ENCODE results near the gene UGT1A8. TPM values are rescaled to one million over a fixed set of nuclear protein-coding genes. Genes with fewer than 3 reads are reported as not detected.

Gene UGT1A8
- total RNA-seq, 2 donors from 2014 or later, result 15.9 to 16.8 TPM

DNA sequence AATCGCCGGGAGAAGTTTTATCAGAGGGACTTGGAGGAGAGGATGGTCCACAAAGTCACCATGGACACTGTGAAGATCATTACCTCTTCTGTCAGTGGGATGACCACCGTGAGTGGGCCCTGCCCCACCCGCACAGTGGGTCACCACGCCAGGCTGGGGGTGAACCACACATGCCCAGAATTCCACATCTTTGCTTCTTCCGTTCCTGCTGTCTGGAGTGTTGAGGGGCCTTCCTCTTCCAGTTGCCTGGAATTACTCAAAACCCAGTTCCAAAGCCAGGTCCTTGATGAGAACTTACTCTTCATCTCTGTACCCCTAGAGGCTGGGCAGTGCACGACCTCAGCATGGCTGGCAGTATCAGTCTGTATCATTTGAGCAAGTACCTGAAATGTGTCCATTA lies 182.8 kb downstream of the UGT1A8 start:
- Histone ChIP-seq H3K27me3 (no peaks in the 10 kb centered on the region), H3K4me1 (no peaks in the 10 kb centered on the region), H3K36me3 (no peaks in the 10 kb centered on the region), H3K4me3 (no peak overlapping the region), H3K9ac (ENCODE audit: low read depth in 2 of 2, low read length in 2 of 2) (no peak overlapping the region), H3K9me3 (no peaks in the 10 kb centered on the region), H3K27ac (no peak overlapping the region)
- no peak for DNase-seq
- TF ChIP-seq CTCF (IDR thresholded peaks at IDR 0.05), result no peak
- intact Hi-C loops (cut with DNase I), result no loop called here

DNA sequence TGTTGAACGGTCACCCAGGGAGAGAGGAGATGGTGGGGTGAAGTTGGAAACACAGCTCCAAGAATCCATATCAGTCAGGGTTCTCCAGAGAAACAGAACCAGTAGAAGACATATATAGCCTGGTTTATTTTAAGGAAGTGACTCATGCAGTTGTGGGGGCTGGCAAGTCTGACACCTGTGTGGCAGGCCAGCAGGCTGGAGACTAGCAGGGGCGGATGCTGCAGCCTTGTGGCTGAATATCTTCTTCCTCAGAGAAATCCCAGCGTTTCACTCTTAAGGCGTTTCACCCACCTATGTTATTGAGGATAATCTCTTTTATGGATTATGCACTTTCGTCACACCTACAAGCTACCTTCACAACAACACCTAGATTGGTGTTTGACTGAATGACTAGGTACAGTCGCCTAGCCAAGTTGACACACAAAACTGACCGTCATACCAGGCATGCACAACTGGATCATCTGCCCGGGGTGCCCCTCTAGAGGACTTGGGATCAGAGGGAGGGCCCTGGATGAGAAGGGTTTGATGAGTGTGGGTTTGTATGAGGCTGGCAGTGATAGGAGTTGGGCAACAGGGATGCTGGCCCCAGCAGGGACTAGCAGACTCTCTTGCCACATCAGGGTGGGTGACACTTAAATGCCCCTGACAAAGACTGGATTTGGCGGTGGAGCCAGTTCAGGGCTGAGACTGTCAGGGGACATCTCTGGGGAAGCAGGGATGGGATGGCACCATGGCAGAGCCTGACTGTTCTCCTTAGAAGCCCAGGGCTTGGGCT lies 184.1 kb downstream of the UGT1A8 start:
- no peaks in the 10 kb centered on the region for H3K9me3 ChIP-seq
- intact Hi-C loops (cut with DNase I), result no loop called here
- no peak overlapping the region for H3K4me3 ChIP-seq
- no peaks in the 10 kb centered on the region for H3K4me1 ChIP-seq
- H3K27me3 ChIP-seq, result no peaks in the 10 kb centered on the region
- no peak for DNase-seq
- H3K36me3 ChIP-seq, result no peaks in the 10 kb centered on the region
- TF ChIP-seq CTCF (IDR thresholded peaks at IDR 0.05), result no peak
- H3K9ac ChIP-seq (ENCODE audit: low read depth in 2 of 2, low read length in 2 of 2), result no peak overlapping the region
- H3K27ac ChIP-seq, result no peak overlapping the region

GRCh38 chr2:233802132-233802815 lies 184.8 kb downstream of the UGT1A8 start:
- DNase-seq, result peak; percentile 12
- no peaks in the 10 kb centered on the region for H3K36me3 ChIP-seq
- no peaks in the 10 kb centered on the region for H3K27me3 ChIP-seq
- no peak overlapping the region for H3K27ac ChIP-seq
- H3K9ac ChIP-seq (ENCODE audit: low read depth in 2 of 2, low read length in 2 of 2), result no peak overlapping the region
- no peaks in the 10 kb centered on the region for H3K9me3 ChIP-seq
- TF ChIP-seq CTCF (IDR thresholded peaks at IDR 0.05), result no peak
- H3K4me3 ChIP-seq, result no peak overlapping the region
- intact Hi-C loops (cut with DNase I), result no loop called here
- H3K4me1 ChIP-seq, result no peaks in the 10 kb centered on the region

DNA sequence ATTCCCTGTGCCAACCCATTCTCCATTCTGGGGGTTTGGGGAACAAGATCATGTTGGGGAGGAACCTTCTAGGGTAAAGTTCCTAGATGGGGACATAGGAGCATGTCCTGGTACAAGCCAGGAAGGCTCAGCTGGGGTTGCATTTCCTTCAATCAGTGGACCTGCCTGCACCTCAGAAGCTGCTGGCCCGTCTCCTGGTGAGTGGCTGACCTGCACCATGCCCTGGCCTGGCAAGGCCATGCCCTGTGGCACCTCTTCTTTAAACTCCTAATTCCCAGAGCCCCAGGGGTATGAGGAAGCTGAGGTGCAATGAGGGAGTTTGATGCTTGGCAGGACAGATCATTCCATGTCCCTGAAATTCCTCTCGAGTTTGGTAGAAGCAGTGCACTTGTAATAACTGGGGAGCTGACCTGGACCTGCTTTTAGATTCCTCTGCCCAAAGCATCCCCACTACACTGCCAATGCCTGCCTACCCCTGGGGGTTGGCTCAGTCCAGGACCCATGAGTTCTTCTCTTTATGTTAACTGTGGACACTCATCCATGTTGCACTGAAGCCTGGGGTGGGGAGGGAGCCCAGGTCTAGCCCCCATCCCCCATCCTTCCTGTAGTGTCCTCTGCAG lies 186.0 kb downstream of the UGT1A8 start:
- intact Hi-C loops (cut with DNase I), result no loop called here
- no peaks in the 10 kb centered on the region for H3K27me3 ChIP-seq
- no peak overlapping the region for H3K9ac ChIP-seq (ENCODE audit: low read depth in 2 of 2, low read length in 2 of 2)
- H3K36me3 ChIP-seq, result no peaks in the 10 kb centered on the region
- no peaks in the 10 kb centered on the region for H3K9me3 ChIP-seq
- H3K4me3 ChIP-seq, result no peak overlapping the region
- no peak for TF ChIP-seq CTCF (IDR thresholded peaks at IDR 0.05)
- no peak overlapping the region for H3K27ac ChIP-seq
- peak; percentile 6 for DNase-seq
- no peaks in the 10 kb centered on the region for H3K4me1 ChIP-seq

DNA sequence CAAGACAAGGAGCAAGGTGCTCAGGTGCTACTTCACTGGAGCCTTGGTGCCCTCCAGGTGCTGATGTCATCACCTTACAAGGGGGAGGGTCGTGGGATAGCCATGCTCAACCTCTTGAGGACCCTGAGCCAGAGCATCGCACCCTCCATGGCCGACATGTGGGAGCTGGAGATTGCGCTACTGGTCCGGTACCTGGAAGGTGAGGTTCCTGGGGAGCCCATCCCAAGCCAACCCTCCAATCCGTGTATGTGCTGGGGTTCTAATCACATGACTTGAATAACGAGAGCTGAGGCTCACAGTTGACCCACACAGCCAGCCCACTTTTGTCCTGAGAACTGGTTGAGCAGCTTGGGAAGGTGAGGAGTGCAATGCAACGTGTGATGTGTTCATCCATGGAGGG lies 186.6 kb downstream of the UGT1A8 start:
- Histone ChIP-seq H3K9ac (ENCODE audit: low read depth in 2 of 2, low read length in 2 of 2) (no peak overlapping the region), H3K27me3 (no peaks in the 10 kb centered on the region), H3K4me1 (no peaks in the 10 kb centered on the region), H3K27ac (no peak overlapping the region), H3K4me3 (no peak overlapping the region), H3K36me3 (no peaks in the 10 kb centered on the region), H3K9me3 (no peaks in the 10 kb centered on the region)
- intact Hi-C loops (cut with DNase I), result no loop called here
- DNase-seq, result peak; percentile 5
- TF ChIP-seq CTCF (IDR thresholded peaks at IDR 0.05), result no peak

Measured in colonic mucosa (tissue), 4 donors.